Stimulated activated naive CD8-positive, alpha-beta T cell treated with anti-CD3 and anti-CD28 coated beads, Interleukin-15, Interleukin-2, amounts not matched to agents 100 ng/mL and 50 ng/mL, for 24 hours (primary cell): ENCODE results near the gene MYOCOS.
"Not testable (repeated sequence)": the region's sequence is repeated elsewhere in the genome, so short reads cannot be mapped to it uniquely, and the experiment has no call there.

Experiments
- H3K27ac Mint-ChIP-seq: one replicate; pipeline ENCODE4 v1.8.0; 2021; ENCODE audit warnings: mild to moderate bottlenecking, mixed read lengths
- H3K27me3 Mint-ChIP-seq: one replicate; pipeline ENCODE4 v1.8.0; 2021; ENCODE audit warnings: mixed read lengths
- H3K36me3 Mint-ChIP-seq: one replicate; pipeline ENCODE4 v1.8.0; 2021; ENCODE audit warnings: low read depth, mixed read lengths
- H3K4me1 Mint-ChIP-seq: one replicate; pipeline ENCODE4 v1.8.0; 2021; ENCODE audit warnings: low read depth, mixed read lengths
- H3K4me3 Mint-ChIP-seq: one replicate; pipeline ENCODE4 v1.8.0; 2021; ENCODE audit warnings: mild to moderate bottlenecking, mixed read lengths
- H3K9me3 Mint-ChIP-seq: one replicate; pipeline ENCODE4 v1.8.0; 2021; ENCODE audit warnings: mixed read lengths

Gene MYOCOS, protein sequence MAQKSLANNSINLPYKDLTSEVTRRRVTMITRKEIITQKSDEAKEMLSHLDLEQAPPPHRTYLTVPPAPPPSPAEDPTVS

DNA sequence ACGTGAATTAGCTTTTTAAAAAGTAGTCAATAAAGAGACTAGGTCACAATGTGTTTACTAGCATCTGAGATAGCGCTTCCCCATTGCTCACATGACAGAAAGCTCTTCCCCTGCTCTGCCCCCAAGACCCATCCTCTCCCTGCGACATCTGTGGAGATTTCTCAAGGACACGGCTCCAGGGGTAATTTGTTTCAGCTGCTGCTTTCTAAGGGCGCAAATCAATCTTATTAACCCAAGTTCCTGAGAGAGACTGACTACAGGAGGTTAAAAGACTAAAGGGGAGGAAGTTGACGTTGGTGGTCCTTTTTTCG, at the start of gene MYOCOS:
TSS of gene MYOCOS (plus strand) at position 92 of the 311 bp plus-strand sequence. CDS start 1,641 bp downstream, outside the sequence.
- Mint-ChIP-seq H3K36me3 (no peaks in the 10 kb centered on the region), H3K4me1 (no peaks in the 10 kb centered on the region), H3K27ac (no peak within 1 kb of the TSS), H3K4me3 (no peak within 1 kb of the TSS), H3K27me3 (no peaks in the 10 kb centered on the region), H3K9me3 (no peaks in the 10 kb centered on the region)

DNA sequence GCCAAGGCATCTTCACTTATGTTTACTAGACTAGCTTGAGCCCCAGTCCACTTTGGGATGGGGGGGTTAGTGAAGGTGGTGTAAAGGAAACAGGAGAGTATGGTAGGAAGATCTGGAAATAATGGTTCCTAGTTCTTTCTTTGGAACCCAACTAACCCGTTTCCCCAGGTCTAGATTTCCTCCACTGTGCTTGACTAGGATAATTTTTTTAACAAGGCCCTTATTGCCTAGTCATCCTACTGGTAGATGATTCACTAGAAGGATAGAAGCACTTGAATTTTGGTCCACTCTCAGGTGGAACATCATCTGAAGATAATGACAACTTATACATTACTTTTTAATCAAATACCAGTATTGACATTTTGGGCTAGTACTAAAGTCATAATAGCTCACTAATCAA, 45.9 kb upstream of the MYOCOS start:
- H3K27me3 Mint-ChIP-seq, result no peaks in the 10 kb centered on the region
- peaks cover 84% of the 10 kb centered on the region for H3K36me3 Mint-ChIP-seq
- H3K4me3 Mint-ChIP-seq, result no peak overlapping the region
- peaks cover 17% of the 10 kb centered on the region for H3K4me1 Mint-ChIP-seq
- H3K9me3 Mint-ChIP-seq, result no peaks in the 10 kb centered on the region
- H3K27ac Mint-ChIP-seq, result peak overlapping the region; percentile 36

DNA sequence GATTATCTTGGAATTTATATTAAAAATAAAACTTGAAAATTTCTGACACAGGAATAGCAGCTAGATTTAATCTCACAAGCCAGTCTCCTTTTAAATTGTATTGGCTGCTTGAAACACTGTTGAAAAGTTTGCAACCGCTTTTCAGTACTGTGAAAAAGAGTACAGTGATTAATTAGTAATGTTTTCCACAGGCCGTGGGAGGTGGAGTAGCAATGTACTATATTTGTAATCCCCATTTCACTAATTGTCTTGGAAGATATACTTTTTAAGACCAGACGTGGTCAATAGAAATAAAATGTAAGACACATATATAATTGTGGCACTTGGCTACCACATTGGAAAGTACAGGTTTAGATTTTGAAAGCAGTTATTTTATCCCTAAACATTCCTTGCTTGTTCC, 40.8 kb upstream of the MYOCOS start:
- H3K4me3 Mint-ChIP-seq, result no peak overlapping the region
- peaks cover 85% of the 10 kb centered on the region for H3K36me3 Mint-ChIP-seq
- peak overlapping the region; percentile 82 for H3K27ac Mint-ChIP-seq
- H3K4me1 Mint-ChIP-seq, result peaks cover 22% of the 10 kb centered on the region
- no peaks in the 10 kb centered on the region for H3K27me3 Mint-ChIP-seq
- no peaks in the 10 kb centered on the region for H3K9me3 Mint-ChIP-seq

DNA sequence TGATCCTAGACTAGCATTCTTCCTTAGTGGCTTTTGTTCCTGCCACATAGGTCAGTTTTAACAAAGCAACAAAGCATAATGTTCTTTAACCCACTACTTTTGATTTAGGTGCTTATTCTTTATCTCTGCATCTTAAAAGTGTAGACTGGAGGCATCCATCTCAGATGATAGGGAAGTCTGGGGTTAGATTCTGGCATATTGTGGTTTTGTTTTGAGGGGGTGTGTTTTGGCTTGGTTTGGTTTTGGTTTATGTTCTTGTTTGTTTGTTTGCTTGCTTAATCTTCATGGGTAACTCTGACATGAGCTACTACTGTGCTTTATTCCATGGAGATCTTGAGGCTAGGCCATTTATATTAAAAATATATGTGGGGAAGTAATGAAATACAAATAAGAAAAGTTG, 40.3 kb upstream of the MYOCOS start:
- H3K36me3 Mint-ChIP-seq, result peaks cover 86% of the 10 kb centered on the region
- peaks cover 22% of the 10 kb centered on the region for H3K4me1 Mint-ChIP-seq
- H3K4me3 Mint-ChIP-seq, result no peak overlapping the region

DNA sequence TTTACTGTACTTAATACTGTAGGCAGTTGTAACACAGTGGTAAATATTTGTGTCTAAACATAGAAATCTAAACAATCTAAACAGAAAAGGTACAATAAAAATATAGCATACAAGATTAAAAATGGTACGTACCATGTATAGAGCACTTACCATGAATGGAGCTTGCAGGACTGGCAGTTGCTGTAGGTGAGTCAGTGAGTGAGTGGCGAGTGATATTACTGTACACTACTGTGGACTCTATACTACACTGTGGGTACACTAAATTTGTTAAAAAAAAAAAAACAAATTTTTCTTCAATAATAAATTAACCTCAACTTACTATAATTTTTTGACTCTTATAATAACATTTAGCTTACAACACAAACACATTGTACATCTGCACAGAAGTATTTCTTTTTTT, 39.5 kb upstream of the MYOCOS start:
- Mint-ChIP-seq H3K27me3 (no peaks in the 10 kb centered on the region), H3K36me3 (peaks cover 86% of the 10 kb centered on the region), H3K27ac (no peak overlapping the region), H3K9me3 (no peaks in the 10 kb centered on the region), H3K4me1 (peaks cover 22% of the 10 kb centered on the region), H3K4me3 (no peak overlapping the region)

More for the DNA sequence above, 40.3 kb upstream of the MYOCOS start:
- Mint-ChIP-seq H3K27me3 (no peaks in the 10 kb centered on the region), H3K9me3 (no peaks in the 10 kb centered on the region), H3K27ac (peak overlapping the region; percentile 29)

DNA sequence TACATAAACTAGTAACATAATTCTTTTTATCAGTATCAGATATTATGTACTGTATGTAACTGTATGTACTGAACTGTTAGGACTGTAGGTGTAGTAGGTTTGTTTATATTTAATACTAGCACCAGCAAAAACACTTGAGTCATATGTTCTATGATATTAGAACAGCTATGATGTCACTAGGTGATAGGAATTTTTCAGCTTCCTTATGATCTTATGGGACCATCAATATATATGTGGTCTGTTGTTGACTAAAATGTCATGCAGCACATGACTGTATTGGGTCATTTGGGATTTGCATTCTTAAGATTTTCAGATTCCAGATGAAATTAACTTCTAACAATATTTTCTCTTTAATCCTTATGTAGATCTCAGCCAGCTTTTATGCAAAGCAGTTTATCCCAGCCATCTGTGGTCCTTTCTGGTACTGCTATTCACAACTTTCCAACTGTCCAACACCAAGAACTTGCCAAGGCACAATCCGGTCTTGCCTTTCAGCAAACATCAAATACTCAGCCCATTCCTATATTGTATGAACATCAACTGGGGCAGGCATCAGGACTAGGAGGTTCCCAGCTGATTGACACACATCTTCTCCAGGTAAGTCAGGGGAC, 38.3 kb upstream of the MYOCOS start:
- Mint-ChIP-seq H3K27ac (peak overlapping the region; percentile 9), H3K9me3 (no peaks in the 10 kb centered on the region), H3K27me3 (no peaks in the 10 kb centered on the region), H3K36me3 (peaks cover 82% of the 10 kb centered on the region), H3K4me3 (no peak overlapping the region), H3K4me1 (peaks cover 23% of the 10 kb centered on the region)

DNA sequence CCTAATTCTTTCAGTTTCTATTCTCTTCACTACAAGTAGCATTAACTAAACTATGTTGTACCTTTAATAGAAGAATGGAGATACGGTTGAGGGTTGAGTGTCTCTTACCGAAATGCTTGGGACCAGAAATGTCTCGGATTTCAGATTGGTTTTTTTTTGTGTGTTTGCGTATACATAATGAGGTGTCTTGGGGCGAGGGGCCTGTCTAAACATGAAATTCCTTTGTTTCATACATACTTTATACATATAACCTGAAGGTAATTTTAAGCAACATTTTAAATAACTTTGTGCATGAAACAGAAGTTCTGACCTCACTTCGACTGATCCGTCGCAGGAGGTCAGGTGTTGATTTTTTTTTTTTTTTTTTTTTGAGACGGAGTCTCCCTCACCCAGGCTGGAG, 36.3 kb upstream of the MYOCOS start:
- peak overlapping the region; percentile 16 for H3K27ac Mint-ChIP-seq
- peaks cover 82% of the 10 kb centered on the region for H3K36me3 Mint-ChIP-seq
- H3K9me3 Mint-ChIP-seq, result no peaks in the 10 kb centered on the region
- no peak overlapping the region for H3K4me3 Mint-ChIP-seq
- peaks cover 28% of the 10 kb centered on the region for H3K4me1 Mint-ChIP-seq
- no peaks in the 10 kb centered on the region for H3K27me3 Mint-ChIP-seq

DNA sequence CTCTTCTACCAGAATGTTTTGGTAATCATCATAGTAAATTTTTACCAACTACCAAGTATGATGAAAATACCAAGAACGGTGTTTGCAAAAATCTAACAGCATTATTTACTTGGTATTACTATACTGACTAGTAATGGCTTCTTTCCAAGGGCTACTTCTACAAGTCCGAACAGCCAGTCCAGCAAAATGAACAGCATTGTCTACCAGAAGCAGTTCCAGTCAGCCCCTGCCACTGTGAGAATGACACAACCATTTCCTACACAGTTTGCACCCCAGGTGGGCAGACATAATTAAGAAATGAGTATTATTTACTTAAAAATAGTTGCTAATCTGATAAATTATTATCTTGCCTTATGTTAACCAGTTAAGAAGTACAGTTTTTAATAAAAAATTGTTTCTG, 33.8 kb upstream of the MYOCOS start:
- H3K27me3 Mint-ChIP-seq, result no peaks in the 10 kb centered on the region
- H3K36me3 Mint-ChIP-seq, result peaks cover 89% of the 10 kb centered on the region
- no peak overlapping the region for H3K4me3 Mint-ChIP-seq
- no peaks in the 10 kb centered on the region for H3K9me3 Mint-ChIP-seq
- H3K4me1 Mint-ChIP-seq, result peaks cover 17% of the 10 kb centered on the region
- H3K27ac Mint-ChIP-seq, result peak overlapping the region; percentile 45

DNA sequence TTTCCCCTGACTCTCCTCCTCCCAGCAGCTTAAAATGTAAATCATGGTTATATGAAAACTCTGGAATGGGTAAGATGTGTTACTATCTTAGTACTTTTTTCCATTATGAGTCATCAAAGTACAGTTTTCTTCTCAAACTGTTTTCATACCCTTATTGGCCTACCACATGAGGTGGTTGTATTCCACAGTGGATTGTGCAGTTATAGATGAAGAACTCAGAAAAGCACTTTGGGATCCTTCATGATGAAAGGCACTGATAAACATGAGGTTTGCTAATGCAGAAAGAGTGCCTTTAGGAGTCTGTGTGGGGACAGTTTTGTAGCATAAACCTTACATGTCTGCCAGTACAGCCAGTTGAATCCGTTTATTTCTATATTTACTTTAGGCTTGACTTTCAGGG, 32.0 kb upstream of the MYOCOS start:
- Mint-ChIP-seq H3K4me1 (peaks cover 17% of the 10 kb centered on the region), H3K4me3 (no peak overlapping the region), H3K36me3 (peaks cover 78% of the 10 kb centered on the region), H3K9me3 (no peaks in the 10 kb centered on the region), H3K27ac (peak overlapping the region; percentile 94), H3K27me3 (no peaks in the 10 kb centered on the region)

DNA sequence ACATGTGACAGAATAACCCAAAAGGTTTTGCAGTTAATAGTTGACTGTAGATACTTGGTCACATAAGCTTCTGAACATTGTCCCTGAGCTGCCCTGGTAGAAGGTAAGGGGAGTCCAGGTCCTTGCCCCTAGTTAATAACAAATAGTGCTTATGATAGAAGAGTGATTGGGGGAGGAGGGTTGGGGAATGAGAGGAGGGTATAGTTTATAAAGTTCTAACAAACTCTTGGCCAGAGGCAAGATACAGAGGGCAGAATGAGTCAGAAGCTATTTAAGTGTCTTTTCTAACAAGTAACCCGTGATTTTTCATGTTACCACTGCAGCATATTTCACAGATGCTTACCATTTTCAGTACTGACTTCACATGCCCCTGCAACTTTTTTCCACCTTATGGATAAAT, 26.7 kb upstream of the MYOCOS start:
- Mint-ChIP-seq H3K36me3 (peaks cover 43% of the 10 kb centered on the region), H3K4me3 (no peak overlapping the region), H3K27me3 (no peaks in the 10 kb centered on the region), H3K9me3 (no peaks in the 10 kb centered on the region), H3K4me1 (peaks cover 4% of the 10 kb centered on the region), H3K27ac (no peak overlapping the region)

DNA sequence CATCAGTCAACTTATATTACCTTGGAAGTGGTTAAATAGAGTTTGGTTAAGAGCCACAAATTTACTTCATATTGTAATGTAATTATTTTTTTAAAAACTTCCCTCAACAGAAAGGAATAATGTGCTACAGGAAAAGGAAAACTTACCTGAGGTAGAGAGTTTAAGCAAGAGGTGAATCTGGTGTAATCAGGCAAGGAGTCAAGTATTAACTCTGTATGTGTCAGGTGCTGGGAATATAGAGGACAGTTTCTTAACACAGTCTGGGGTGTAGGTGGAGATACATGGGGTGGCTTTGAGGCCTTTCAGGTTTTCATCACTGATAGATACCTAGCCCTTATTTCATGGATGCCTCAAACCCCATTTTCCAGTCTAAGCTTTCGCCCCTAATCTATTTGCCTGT, 25.9 kb upstream of the MYOCOS start:
- H3K4me3 Mint-ChIP-seq, result no peak overlapping the region
- no peaks in the 10 kb centered on the region for H3K9me3 Mint-ChIP-seq
- no peak overlapping the region for H3K27ac Mint-ChIP-seq
- peaks cover 6% of the 10 kb centered on the region for H3K4me1 Mint-ChIP-seq
- peaks cover 35% of the 10 kb centered on the region for H3K36me3 Mint-ChIP-seq
- H3K27me3 Mint-ChIP-seq, result no peaks in the 10 kb centered on the region

DNA sequence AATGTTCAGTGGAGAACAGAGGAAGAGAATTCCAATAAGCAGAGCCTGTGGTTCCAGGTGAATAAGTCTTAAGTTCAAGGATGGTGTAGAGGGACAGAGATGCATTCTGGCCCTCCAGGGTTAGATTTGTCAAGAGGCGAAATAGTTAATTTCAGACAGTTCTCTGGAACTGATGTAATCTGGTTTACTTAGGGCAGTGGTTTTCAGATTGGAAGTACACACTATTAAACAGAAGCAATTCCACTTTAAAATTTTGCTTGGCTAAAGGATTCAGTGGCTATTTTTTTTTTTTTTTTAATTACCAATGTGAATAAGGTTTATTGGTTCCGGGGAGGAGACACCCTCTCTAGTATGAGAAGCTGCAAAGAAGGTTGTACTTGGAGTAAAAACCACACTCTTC, 25.3 kb upstream of the MYOCOS start:
- peak overlapping the region; percentile 53 for H3K27ac Mint-ChIP-seq
- H3K4me3 Mint-ChIP-seq, result no peak overlapping the region
- no peaks in the 10 kb centered on the region for H3K27me3 Mint-ChIP-seq
- H3K9me3 Mint-ChIP-seq, result no peaks in the 10 kb centered on the region
- H3K36me3 Mint-ChIP-seq, result peaks cover 29% of the 10 kb centered on the region
- peaks cover 8% of the 10 kb centered on the region for H3K4me1 Mint-ChIP-seq

DNA sequence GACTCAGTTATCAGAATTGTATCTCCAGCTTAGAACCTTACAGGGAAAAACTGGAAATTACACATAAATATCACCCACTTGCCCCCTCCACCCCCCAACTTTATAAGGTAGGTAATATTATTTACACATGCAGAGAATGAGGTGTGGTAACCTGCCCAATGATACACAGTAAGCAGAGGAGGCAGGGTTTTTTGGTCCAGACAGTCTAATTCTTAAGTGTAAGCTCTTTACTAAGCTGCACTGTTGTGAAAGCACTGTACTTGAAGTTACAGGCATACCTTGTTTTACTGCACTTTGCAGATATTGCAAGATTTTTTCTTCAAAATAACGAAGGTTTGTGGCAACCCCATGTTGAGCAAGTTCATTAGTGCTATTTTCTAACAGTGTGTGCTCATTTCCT, 24.8 kb upstream of the MYOCOS start:
- H3K4me1 Mint-ChIP-seq, result peaks cover 8% of the 10 kb centered on the region
- H3K4me3 Mint-ChIP-seq, result no peak overlapping the region
- H3K27me3 Mint-ChIP-seq, result no peaks in the 10 kb centered on the region
- no peak overlapping the region for H3K27ac Mint-ChIP-seq
- no peaks in the 10 kb centered on the region for H3K9me3 Mint-ChIP-seq
- H3K36me3 Mint-ChIP-seq, result peaks cover 26% of the 10 kb centered on the region

DNA sequence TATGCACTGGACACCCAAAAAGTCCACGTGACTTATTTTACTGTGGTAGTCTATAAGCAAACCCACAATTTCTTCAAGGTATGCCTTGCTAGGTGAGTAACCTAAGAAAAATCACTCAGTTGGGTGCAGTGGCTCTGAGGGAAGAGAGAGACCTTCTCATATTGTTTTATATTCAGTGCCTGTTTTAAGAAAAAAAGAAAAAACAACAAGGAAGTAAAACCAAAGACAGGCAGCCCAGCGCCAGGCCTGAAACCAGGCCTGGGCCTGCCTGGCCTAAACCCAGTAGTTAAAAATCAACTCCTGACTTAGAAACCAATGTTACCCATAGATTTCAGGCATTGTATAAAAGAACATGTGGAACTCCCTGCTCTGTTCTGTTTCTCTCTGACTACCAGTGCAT, 21.7 kb upstream of the MYOCOS start:
- not testable (repeated sequence) for H3K4me1 Mint-ChIP-seq, H3K9me3 Mint-ChIP-seq, H3K27ac Mint-ChIP-seq, H3K27me3 Mint-ChIP-seq, H3K4me3 Mint-ChIP-seq
- peaks cover 12% of the 10 kb centered on the region for H3K36me3 Mint-ChIP-seq

DNA sequence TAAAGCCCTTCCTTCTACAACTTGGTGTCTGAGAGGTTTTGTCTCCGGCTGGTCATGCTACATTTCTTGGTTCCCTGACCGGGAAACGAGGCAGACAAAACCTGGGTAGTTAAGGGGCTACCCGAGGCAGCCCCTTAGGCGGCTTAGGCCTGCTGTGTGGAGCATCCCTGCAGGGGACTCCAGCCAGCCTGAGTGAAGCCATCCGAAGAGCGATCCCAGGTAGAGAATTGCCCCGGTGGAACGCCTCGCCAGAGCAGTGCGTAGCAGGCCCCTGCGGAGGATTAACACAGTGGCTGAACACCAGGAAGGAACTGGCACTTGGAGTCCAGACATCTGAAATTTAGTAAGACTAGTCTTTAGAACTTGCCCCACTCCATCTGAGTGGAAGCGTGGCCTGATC, 21.2 kb upstream of the MYOCOS start:
- no peaks in the 10 kb centered on the region for H3K9me3 Mint-ChIP-seq
- H3K4me3 Mint-ChIP-seq, result no peak overlapping the region
- H3K4me1 Mint-ChIP-seq, result peaks cover 8% of the 10 kb centered on the region
- peaks cover 12% of the 10 kb centered on the region for H3K36me3 Mint-ChIP-seq
- H3K27ac Mint-ChIP-seq, result no peak overlapping the region
- H3K27me3 Mint-ChIP-seq, result no peaks in the 10 kb centered on the region

DNA sequence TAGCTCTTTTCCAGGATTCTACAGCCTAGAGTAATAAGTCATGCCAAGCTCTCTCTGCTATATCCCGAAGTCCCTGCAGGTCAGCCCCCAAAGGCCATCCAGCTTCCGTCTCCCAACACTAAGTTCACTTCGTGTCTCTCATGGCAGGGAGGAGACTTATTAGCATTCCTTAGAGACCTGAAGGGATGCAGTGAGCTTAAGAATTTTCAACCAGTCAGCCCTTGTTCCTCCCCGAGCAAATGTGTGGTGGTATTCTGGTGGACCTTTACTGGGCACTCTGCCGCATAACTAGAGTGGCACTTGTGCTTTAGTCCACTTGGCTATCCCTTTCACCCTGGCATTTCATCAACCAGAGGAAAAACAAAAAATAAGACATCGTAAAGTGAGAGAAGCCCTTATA, 19.0 kb upstream of the MYOCOS start:
- not testable (repeated sequence) for H3K27me3 Mint-ChIP-seq, H3K36me3 Mint-ChIP-seq, H3K27ac Mint-ChIP-seq, H3K9me3 Mint-ChIP-seq, H3K4me1 Mint-ChIP-seq, H3K4me3 Mint-ChIP-seq
